ENCODE results near the gene STAT1.

DNA sequence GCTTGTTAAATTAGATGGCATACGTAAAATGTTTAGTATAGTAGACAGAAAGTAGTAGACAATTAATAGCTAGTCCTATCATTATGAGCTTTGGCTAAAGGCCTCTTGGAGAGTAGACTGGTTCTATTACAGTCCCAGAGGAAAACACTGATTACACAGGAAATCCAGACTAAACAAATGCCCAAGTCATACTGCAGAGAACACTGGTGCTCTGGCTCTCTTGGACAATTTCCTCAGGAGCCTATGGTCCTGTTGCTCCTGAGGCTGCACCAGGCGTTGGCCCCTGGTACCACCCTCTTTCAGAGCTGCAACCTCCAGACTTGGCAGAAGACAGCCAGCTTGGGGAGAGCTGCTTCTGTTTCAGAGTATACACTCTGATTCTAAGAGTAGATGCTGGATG is 41.8 kb downstream of the STAT1 start:
- TF ChIP-seq, protein P1, sequence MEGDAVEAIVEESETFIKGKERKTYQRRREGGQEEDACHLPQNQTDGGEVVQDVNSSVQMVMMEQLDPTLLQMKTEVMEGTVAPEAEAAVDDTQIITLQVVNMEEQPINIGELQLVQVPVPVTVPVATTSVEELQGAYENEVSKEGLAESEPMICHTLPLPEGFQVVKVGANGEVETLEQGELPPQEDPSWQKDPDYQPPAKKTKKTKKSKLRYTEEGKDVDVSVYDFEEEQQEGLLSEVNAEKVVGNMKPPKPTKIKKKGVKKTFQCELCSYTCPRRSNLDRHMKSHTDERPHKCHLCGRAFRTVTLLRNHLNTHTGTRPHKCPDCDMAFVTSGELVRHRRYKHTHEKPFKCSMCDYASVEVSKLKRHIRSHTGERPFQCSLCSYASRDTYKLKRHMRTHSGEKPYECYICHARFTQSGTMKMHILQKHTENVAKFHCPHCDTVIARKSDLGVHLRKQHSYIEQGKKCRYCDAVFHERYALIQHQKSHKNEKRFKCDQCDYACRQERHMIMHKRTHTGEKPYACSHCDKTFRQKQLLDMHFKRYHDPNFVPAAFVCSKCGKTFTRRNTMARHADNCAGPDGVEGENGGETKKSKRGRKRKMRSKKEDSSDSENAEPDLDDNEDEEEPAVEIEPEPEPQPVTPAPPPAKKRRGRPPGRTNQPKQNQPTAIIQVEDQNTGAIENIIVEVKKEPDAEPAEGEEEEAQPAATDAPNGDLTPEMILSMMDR (IDR thresholded peaks at IDR 0.05) = no peak
- TF ChIP-seq POLR2A (IDR thresholded peaks at IDR 0.05) = no peak
